IPS DF 6.9 (cell line): Measurements from ENCODE around the gene HAL.

ENCODE experiments used
- DNase-seq: peaks from one replicate; pipeline ENCODE4 v3.0.0-alpha.2; 2013; ENCODE audit warnings: low read depth, low spot score
- H3K27ac ChIP-seq: one replicate; pipeline ENCODE4 v1.5.1; 2013; ENCODE audit warnings: low read length, control low read depth
- H3K27me3 ChIP-seq: 2 replicates; pipeline ENCODE4 v1.6.1; 2013; ENCODE audit warnings: mild to moderate bottlenecking, low read length; ENCODE audit not compliant: control insufficient read depth, insufficient read depth
- H3K36me3 ChIP-seq: 2 replicates; pipeline ENCODE4 v1.6.1; 2013; ENCODE audit warnings: low read length; ENCODE audit not compliant: control insufficient read depth, insufficient read depth
- H3K4me1 ChIP-seq: 2 replicates; pipeline ENCODE4 v1.6.1; 2013; ENCODE audit warnings: low read length; ENCODE audit not compliant: control insufficient read depth, insufficient read depth
- H3K4me3 ChIP-seq: 2 replicates; pipeline ENCODE4 v1.5.1; 2013; ENCODE audit warnings: mild to moderate bottlenecking, low read length
- H3K9me3 ChIP-seq: 2 replicates; pipeline ENCODE4 v1.6.1; 2013; ENCODE audit warnings: low read length, inconsistent platforms; ENCODE audit not compliant: control insufficient read depth, insufficient read depth
- WGBS: extraction: QIAGEN DNeasy Blood & Tissue Kit; methylation state at CpG from one replicate; pipeline ENCODE4 v1.1.7; 2013; ENCODE audit warnings: mixed read lengths, missing lambda C conversion rate; ENCODE audit not compliant: insufficient read length, insufficient coverage; 5-methylcytosine and 5-hydroxymethylcytosine counted together

Gene HAL

DNA sequence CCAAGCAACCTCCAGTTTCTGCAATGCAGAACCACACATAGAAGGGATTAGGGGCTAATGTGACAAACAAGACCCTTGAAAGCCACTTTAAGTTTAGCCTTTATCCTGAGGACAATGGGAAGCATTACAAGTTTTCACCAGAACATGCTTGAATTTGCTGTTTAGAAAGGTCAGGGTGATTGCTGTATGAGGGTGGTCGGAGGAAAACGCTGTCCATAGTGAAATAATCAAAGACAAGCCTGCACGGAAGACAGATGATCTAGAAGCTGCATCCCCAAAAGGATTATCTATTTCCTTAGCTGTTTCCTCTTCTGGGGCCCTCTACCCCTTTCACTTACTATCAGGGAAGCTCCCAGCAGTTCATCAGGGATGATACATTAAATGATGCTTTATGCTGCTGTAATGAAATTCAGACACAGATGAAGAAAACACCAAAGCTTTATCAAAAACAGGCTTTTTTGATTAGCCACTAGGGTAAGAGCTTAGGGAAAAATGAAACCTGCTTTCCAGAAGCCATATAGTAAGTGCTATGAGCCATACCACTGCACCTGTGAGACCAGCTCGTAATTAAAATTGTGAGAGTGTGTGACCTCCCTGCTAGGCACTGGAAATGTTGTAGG, 6.5 kb downstream of the HAL start:
- WGBS: no CpG with 5 or more reads among the region's 4 CpGs
- no peak overlapping the region for H3K27ac ChIP-seq
- H3K9me3 ChIP-seq: no peaks in the 10 kb centered on the region
- no peak overlapping the region for H3K4me3 ChIP-seq
- H3K4me1 ChIP-seq: peaks cover 3% of the 10 kb centered on the region; the same call in 1 of the 2 replicates
- no peaks in the 10 kb centered on the region for H3K36me3 ChIP-seq
- H3K27me3 ChIP-seq: no peaks in the 10 kb centered on the region
- no peak for DNase-seq

DNA sequence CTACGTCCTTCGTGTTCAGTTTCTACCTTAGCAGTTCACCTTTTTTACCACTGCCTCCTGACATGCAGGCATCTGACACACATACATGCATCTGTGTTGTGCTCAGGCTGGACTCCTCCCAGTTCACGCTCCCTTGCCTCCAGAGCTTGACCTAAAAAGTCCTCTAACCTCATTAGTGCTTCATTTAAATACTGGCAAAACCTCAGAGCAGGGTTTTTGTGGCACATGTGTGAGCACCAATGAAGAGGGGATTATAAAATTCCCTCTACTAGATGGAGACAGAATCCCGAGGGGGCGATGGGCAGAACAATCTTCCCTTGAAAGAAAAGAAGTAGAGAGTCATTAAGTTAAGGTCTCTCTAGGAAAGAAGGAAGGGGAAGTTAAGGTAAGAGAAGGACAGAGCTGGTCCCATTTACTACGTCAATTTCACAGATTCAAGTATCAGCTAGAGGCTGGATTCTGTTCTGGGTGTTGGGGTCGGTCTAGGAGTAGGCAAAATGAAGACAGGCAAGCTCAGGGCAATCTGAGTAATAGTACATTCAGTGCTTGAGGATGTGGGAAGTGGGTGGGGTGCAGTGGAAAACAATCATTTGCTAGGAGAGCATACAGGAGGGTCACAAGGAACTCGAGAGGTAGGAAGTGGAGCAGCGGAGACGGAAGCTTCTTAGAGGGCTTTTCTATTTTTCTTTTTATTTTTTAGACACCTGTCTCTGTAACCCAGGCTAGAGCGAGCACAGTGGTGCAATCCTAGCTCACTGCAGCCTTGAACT, 7.5 kb downstream of the HAL start:
- H3K4me1 ChIP-seq: peaks cover 3% of the 10 kb centered on the region; the same call in 1 of the 2 replicates
- H3K9me3 ChIP-seq: no peaks in the 10 kb centered on the region
- DNase-seq: no peak
- H3K36me3 ChIP-seq: no peaks in the 10 kb centered on the region
- WGBS: no CpG with 5 or more reads among the region's 11 CpGs
- H3K27me3 ChIP-seq: no peaks in the 10 kb centered on the region
- H3K4me3 ChIP-seq: no peak overlapping the region
- H3K27ac ChIP-seq: no peak overlapping the region

DNA sequence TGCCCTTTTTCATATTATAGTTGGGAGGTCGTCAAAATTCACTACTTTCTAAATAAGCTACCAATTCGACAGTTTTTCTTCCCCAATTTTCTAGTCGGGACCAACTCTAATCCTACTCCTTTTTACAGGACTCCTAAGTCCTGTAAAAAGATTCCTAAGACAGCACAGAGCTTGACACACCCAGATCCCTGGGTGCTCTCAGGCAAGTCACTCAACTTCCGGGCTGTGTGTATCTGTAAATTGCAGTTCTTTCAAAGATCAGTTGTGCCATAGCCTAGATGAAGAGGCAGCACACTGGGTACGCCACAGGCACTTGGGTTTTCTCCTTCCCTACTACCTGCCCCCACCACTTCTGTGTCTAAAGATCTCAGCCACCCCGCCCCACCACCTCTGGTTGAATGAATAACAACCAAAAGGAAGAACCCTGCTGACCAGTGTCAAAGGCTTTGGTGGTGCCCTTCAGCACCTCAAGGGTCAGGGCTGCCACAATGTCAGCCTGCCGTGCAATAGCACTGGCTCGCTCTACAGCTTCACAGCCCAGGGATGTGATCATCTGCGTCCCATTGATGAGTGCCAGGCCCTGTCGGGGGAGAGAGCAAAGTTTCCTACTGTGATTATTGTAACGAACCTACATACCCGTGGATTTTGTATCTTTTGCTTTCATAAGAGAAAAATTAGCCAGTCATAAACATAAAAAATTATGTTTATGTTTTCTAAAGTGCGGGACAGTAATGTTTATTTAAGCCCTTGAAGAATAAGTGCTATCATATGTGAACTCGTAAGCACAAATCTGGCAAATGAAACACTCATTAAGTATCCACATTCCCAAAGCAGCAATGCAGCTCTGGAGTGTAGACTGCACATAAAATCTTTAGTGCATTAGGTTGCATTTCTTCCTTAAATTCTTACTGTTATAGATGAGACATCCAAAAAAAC, 9.2 kb downstream of the HAL start:
- no CpG with 5 or more reads among the region's 14 CpGs for WGBS
- Histone ChIP-seq H3K27me3 (no peaks in the 10 kb centered on the region), H3K36me3 (no peaks in the 10 kb centered on the region), H3K27ac (no peak overlapping the region), H3K4me1 (peaks cover 3% of the 10 kb centered on the region; the same call in 1 of the 2 replicates), H3K9me3 (no peaks in the 10 kb centered on the region), H3K4me3 (no peak overlapping the region)
- no peak for DNase-seq

DNA sequence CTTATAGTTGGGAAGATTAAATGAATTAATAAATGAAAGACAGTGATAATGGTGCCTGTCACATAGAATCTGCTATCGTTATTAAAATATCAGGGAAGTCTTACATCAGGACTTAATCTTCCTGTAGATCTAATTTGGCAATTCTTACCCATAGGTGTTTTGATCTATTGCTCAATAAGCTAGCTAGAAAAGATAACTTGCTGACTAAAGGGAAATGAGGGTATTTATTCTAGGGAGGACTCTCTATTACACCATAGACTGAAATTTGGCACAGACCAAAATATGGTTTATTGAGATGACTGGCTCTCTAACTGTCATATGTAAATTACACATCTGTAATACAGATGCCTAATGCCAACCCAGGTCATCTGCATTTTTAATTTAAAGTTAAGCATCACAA, 11.5 kb downstream of the HAL start:
- Histone ChIP-seq H3K27me3 (no peaks in the 10 kb centered on the region), H3K36me3 (no peaks in the 10 kb centered on the region), H3K27ac (no peak overlapping the region), H3K4me3 (no peak overlapping the region), H3K4me1 (0 out of 2 replicates have a peak, but pooled peaks cover 1% of the 10 kb centered on the region), H3K9me3 (no peaks in the 10 kb centered on the region)
- WGBS: no CpG with 5 or more reads among the region's 1 CpG
- no peak for DNase-seq

DNA sequence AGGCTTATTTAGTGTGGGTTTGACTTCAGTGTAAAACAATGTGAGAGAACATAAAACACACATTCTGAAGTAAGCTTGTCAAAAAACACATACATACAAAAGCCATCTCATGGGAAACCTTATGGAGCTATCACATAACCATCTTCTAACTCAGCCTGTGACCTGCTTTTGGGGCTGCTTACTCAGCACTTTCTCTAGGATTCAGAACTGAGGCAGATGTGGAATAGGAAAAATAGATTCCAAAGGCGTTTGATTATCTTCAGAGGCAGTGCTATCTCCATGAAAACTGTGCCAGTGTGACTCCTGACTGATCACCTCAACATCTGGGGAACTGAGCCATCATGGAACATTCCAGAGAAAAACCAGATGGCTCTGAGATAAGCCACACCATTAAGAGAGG, 13.5 kb downstream of the HAL start:
- Histone ChIP-seq H3K27ac (no peak overlapping the region), H3K4me3 (no peak overlapping the region), H3K4me1 (0 out of 2 replicates have a peak, but pooled peaks cover 1% of the 10 kb centered on the region), H3K27me3 (no peaks in the 10 kb centered on the region), H3K9me3 (no peaks in the 10 kb centered on the region), H3K36me3 (no peaks in the 10 kb centered on the region)
- DNase-seq: no peak
- WGBS: no CpG with 5 or more reads among the region's 1 CpG

DNA sequence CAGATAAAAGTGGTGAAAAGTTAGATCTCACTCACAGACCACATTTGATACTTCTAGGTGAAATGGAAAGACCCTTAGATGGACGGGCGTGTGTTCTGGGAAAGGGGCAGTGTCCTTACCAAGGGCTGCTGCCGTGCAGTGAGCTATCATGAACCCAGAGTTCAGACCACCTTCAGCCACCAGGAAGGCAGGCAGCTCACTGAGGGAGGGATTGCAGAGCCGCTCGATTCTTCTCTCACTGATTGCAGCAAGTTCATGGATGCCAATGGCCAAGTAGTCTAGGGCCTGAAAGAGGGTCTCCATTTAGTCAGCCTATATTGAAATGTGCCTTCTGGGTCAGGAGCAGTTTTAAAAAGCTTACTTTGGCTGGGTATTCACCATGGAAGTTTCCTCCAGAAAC, 15.7 kb downstream of the HAL start:
- no peak for DNase-seq
- H3K27me3 ChIP-seq: no peaks in the 10 kb centered on the region
- no peak overlapping the region for H3K27ac ChIP-seq
- WGBS: no CpG with 5 or more reads among the region's 5 CpGs
- H3K4me3 ChIP-seq: no peak overlapping the region
- H3K4me1 ChIP-seq: 0 out of 2 replicates have a peak, but pooled peaks cover 1% of the 10 kb centered on the region
- H3K36me3 ChIP-seq: no peaks in the 10 kb centered on the region
- H3K9me3 ChIP-seq: no peaks in the 10 kb centered on the region

DNA sequence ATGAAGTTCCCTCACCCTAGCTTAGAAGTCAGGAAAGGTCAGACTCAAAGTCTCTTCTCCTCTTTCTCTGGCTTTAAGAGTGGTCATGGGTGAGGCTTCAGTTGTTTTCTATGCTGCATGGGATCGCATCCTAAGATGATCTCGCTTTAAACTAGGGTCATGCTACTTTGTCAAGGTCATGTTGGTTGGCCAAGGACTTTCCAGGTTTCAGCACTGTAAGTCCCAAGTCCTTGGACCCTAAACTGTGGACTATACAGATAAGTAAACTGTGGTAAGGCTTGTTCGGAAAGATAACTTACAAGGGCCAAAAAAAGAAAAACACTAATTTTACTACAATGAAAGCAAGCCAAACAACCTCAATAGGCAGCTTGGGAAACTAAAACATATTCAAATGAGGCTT, 17.4 kb downstream of the HAL start:
- Histone ChIP-seq H3K9me3 (no peaks in the 10 kb centered on the region), H3K36me3 (no peaks in the 10 kb centered on the region), H3K4me3 (no peak overlapping the region), H3K27me3 (no peaks in the 10 kb centered on the region), H3K27ac (no peak overlapping the region), H3K4me1 (0 out of 2 replicates have a peak, but pooled peaks cover 1% of the 10 kb centered on the region)
- WGBS: no CpG with 5 or more reads among the region's 3 CpGs
- no peak for DNase-seq

DNA sequence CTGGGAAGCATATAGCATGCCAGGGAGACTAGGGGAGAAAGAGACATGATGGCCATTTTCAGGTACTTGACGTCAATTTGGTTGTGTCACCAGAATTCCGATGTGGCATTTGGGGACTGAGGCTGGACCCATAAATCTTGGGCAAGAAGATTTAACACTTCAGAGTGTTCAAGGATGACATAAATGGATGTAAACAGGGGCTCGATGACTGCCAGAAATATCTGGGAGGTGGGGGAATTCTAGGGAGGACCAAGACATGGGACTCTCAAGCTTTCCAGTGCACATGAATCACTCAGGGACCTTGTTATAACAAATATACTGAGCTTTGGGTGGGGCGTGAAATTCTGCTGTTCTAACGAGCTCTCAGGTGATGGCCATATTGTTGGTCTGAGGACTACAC, 17.8 kb downstream of the HAL start:
- H3K4me1 ChIP-seq: 0 out of 2 replicates have a peak, but pooled peaks cover 1% of the 10 kb centered on the region
- no peaks in the 10 kb centered on the region for H3K9me3 ChIP-seq
- no peak overlapping the region for H3K27ac ChIP-seq
- no CpG with 5 or more reads among the region's 5 CpGs for WGBS
- DNase-seq: no peak
- no peaks in the 10 kb centered on the region for H3K27me3 ChIP-seq
- no peak overlapping the region for H3K4me3 ChIP-seq
- no peaks in the 10 kb centered on the region for H3K36me3 ChIP-seq

DNA sequence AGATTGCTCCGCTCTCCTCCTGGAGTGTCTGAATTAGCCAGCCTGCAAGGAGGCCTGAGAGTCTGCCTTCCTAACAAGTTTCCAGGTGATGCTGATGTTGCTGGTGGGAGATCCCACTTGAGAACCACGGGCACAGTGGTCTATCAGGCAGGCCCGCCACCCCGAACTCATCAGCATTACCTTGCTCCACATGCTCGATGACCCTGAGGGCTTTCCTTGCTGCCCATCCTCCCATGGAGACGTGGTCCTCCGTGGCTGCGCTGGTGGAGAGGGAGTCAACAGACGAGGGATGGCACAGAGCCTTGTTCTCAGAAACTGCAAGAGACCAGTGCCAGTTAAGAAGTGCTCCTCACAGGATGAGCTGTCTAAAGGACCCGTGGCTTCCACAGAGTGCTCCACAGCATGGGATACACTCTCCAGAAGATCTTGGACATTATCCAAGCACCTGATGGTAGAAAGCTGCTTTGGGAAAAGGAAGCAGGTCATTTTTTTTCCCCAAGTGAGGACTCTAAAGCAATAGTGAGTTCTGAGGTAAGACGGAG, 18.3 kb downstream of the HAL start:
- H3K27ac ChIP-seq: no peak overlapping the region
- H3K4me1 ChIP-seq: 0 out of 2 replicates have a peak, but pooled peaks cover 1% of the 10 kb centered on the region
- H3K27me3 ChIP-seq: no peaks in the 10 kb centered on the region
- no peak overlapping the region for H3K4me3 ChIP-seq
- no CpG with 5 or more reads among the region's 11 CpGs for WGBS
- no peaks in the 10 kb centered on the region for H3K36me3 ChIP-seq
- no peaks in the 10 kb centered on the region for H3K9me3 ChIP-seq
- DNase-seq: no peak

DNA sequence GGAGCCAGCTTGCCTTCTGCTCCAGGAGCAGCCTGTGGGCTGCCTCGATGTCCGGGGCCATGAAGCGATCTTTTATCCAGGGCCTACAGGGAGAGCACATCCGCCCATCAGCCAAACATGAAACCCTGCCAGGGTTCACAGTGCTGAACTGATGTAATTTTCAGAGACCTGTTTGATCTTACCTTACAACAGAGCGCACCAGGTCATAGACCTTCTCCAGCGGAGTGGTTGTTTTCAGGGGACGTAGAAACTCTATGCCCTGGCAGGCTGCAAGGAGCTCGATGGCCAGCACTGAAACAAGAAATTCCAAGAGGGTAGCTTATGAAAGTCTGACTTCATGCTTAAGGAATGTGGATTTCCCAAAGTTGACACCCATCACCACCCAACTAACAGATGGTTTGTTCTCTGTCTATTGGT, 19.7 kb downstream of the HAL start:
- H3K9me3 ChIP-seq: no peaks in the 10 kb centered on the region
- no CpG with 5 or more reads among the region's 8 CpGs for WGBS
- DNase-seq: no peak

More for the DNA sequence above, 19.7 kb downstream of the HAL start:
- Histone ChIP-seq H3K27me3 (no peaks in the 10 kb centered on the region), H3K27ac (no peak overlapping the region), H3K36me3 (no peaks in the 10 kb centered on the region), H3K4me1 (0 out of 2 replicates have a peak, but pooled peaks cover 1% of the 10 kb centered on the region), H3K4me3 (no peak overlapping the region)
